ENCODE measurements around the gene RANGAP1. TPM values are rescaled to one million over a fixed set of nuclear protein-coding genes. Genes with fewer than 3 reads are reported as not detected.
A peak's percentile ranks its signal among the peaks of the same experiment; 100 is the strongest.

Gene RANGAP1
- total RNA-seq, 4 donors from 2014 or later: 119 to 150 (median 121) TPM

- TF ChIP-seq CTCF (IDR thresholded peaks at IDR 0.05): no peak
- TF ChIP-seq POLR2A (IDR thresholded peaks at IDR 0.05): no peak
- intact Hi-C loops (cut with DNase I; ENCODE audit: low total_unique reads): no loop called here
- WGBS, 2 donors: 0% methylated on average over 17 to 39 of the region's 91 CpGs
- peak; percentile 61 to 96 for DNase-seq (ENCODE audit: low spot score in 2 of 2)
- H3K4me3 ChIP-seq (ENCODE audit: low read depth, poor library complexity, severe bottlenecking): peak overlapping the region; percentile 53
These were observed 88.7 kb downstream of the RANGAP1 start for GRCh38 chr22:41197038-41197972.

Small RNAs within 50 kb of the gene (microRNA-seq; reads per million reads assigned to microRNA genes)
- 0 reads per million in 2 donors for gene MIR6889 (ENCODE audit: borderline number of aligned reads in 1 of 2, borderline replicate concordance in 2 of 2)

Other genes starting within 250 kb of the RANGAP1 start
- 10 to 100 TPM; 72.4 to 86.9 (median 74.9) TPM for gene EP300, start 193.6 kb downstream of the RANGAP1 start, total RNA-seq
- gene L3MBTL2, start 80.9 kb downstream of the RANGAP1 start, total RNA-seq: 10 to 100 TPM in 3 of 4 donors, 1 to 10 TPM in 1; 6.3 to 20.9 (median 16.8) TPM
- 10 to 100 TPM; 10.5 to 16.3 (median 11.5) TPM for gene CHADL, start 45.3 kb downstream of the RANGAP1 start, total RNA-seq
- 10 to 100 TPM; 19.9 to 39.9 (median 31.2) TPM for gene ZC3H7B, start 15.3 kb upstream of the RANGAP1 start, total RNA-seq
- 10 to 100 TPM; 27.3 to 56.1 (median 42.8) TPM for gene TEF, start 95.8 kb upstream of the RANGAP1 start, total RNA-seq
- gene TOB2, start 160.6 kb upstream of the RANGAP1 start, total RNA-seq: 10 to 100 TPM; 31.5 to 45.9 (median 37.9) TPM
- gene PHF5A, start 182.5 kb upstream of the RANGAP1 start, total RNA-seq: 10 to 100 TPM; 44.1 to 51.9 (median 45.4) TPM
- gene ACO2, start 182.9 kb upstream of the RANGAP1 start, total RNA-seq: 100 to 1,000 TPM in 1 of 4 donors, 10 to 100 TPM in 3; 64.0 to 103 (median 83.1) TPM

Data from lower leg skin (tissue), 4 donors.